GM21717 (cell line): Measurements from ENCODE around the gene ARFGAP1.

ENCODE experiments used
- ATAC-seq: cut with Tn5 transposase; IDR thresholded peaks from one replicate; pipeline ENCODE4 v1.9.1; 2021; ENCODE audit warnings: mild to moderate bottlenecking, moderate library complexity; ENCODE audit not compliant: unreplicated experiment

Gene ARFGAP1

GRCh38 chr20:63306673-63307537 is 34.3 kb downstream of the ARFGAP1 start:
- ATAC-seq: no peak

- ATAC-seq: no peak
Measured at GRCh38 chr20:63307538-63308217, 35.1 kb downstream of the ARFGAP1 start.

- ATAC-seq: no peak
Measured at GRCh38 chr20:63308218-63308911, 35.8 kb downstream of the ARFGAP1 start.

GRCh38 chr20:63309261-63310071 is 36.9 kb downstream of the ARFGAP1 start:
- no peak for ATAC-seq

- ATAC-seq: no peak
Measured at GRCh38 chr20:63310265-63310991, 37.8 kb downstream of the ARFGAP1 start.

GRCh38 chr20:63311186-63311832 is 38.7 kb downstream of the ARFGAP1 start:
- ATAC-seq: no peak

- no peak for ATAC-seq
Measured at GRCh38 chr20:63311833-63312243, 39.2 kb downstream of the ARFGAP1 start.

- ATAC-seq: no peak
Measured at GRCh38 chr20:63312273-63312672, 39.7 kb downstream of the ARFGAP1 start.

- no peak for ATAC-seq
Measured at GRCh38 chr20:63312690-63313348, 40.2 kb downstream of the ARFGAP1 start.

- ATAC-seq: no peak
Measured at GRCh38 chr20:63313349-63314014, 40.9 kb downstream of the ARFGAP1 start.

- no peak for ATAC-seq
Measured at GRCh38 chr20:63314015-63314471, 41.4 kb downstream of the ARFGAP1 start.

- no peak for ATAC-seq
Measured at GRCh38 chr20:63314566-63315239, 42.1 kb downstream of the ARFGAP1 start.

GRCh38 chr20:63315240-63315689 is 42.7 kb downstream of the ARFGAP1 start:
- no peak for ATAC-seq

- no peak for ATAC-seq
Measured at GRCh38 chr20:63315731-63316491, 43.3 kb downstream of the ARFGAP1 start.

GRCh38 chr20:63316502-63316921 is 43.9 kb downstream of the ARFGAP1 start:
- no peak for ATAC-seq

- no peak for ATAC-seq
Measured at GRCh38 chr20:63317061-63317460, 44.4 kb downstream of the ARFGAP1 start.
